HG03135 (cell line): Measurements from ENCODE around the gene MGME1.
"Not testable (repeated sequence)": the region's sequence is repeated elsewhere in the genome, so short reads cannot be mapped to it uniquely, and the experiment has no call there.

ENCODE experiments used
- ATAC-seq: cut with Tn5 transposase; IDR thresholded peaks from one replicate; pipeline ENCODE4 v1.9.1; 2021; ENCODE audit warnings: mild to moderate bottlenecking, moderate library complexity; ENCODE audit not compliant: unreplicated experiment

The MGME1 gene

DNA sequence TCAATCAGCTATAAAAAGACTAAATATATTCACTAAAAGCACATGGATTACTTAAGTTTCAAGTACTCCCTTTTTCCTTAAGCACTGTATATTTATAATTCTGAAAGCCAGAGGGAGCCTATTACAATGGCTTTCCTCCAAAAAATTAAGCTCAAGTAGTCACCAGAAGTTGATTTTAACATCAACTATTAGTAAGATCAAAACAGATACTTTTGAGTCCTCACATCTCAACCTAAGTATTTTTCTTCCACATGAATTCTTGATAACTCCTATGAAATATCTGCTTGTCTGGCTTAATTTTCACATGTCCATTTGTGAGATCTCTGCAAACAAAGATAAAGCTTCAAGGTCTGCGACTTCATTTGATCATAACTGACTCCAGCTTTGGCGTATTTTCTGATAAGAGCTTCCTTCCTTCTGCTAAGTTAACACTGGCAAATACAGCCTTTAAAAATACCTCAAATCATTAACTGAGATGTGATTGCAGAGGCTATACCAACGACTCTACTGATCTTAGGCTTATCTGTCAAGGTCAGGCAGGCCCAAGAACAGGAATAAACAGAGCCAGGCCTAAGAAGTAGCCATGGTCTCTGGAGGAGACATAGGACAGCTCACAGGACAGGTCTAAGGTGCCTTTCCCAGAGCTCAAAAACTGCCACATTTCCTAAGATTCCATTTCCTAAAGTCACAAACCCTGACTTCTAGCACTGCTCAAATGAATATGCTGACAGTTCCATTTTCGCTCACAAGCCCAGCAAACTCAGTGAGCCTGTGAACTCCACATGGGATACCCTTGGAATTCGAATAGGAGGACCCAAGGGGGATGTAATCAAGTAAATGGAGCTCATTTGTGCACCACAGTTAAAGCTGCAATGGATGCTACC, 10.2 kb upstream of the MGME1 start:
- ATAC-seq, result no peak

DNA sequence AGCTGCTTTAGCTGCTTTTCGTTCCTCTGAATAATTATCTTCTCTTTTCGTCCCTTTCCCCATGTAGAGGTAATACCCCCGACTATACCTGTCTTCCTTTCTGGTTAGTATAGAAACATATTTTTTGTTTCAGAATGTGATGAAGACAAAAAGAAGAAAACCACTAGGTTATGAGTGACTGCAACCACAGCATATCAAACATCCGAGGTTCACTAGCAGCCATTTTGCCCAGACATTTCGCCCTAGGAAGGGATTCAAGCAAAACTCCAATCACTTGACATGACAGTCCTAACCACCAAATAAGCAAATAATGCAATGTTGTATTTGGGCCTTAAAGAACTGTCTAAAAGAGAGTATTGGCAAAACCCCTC, 9.6 kb upstream of the MGME1 start:
- no peak for ATAC-seq

DNA sequence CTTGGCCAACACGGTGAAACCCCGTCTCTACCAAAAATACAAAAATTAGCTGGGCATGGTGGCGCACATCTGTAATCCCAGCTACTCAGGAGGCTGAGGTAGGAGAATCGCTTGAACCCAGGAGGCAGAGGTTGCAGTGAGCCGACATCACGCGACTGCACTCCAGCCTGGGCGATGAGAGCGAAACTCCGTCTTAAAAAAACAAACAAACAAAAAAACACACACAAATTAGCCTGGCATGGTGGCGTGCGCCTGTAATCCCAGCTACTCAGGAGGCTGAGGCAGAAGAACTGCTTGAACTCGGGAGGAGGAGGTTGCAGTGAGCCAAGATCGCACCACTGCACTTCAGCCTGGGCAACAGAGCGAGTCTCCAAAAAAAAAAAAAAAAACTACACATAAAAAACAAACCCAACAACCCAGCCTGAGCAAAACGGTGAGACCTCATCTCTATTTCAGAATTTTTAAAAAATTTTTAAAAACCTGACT, 8.4 kb upstream of the MGME1 start:
- ATAC-seq, result not testable (repeated sequence)

DNA sequence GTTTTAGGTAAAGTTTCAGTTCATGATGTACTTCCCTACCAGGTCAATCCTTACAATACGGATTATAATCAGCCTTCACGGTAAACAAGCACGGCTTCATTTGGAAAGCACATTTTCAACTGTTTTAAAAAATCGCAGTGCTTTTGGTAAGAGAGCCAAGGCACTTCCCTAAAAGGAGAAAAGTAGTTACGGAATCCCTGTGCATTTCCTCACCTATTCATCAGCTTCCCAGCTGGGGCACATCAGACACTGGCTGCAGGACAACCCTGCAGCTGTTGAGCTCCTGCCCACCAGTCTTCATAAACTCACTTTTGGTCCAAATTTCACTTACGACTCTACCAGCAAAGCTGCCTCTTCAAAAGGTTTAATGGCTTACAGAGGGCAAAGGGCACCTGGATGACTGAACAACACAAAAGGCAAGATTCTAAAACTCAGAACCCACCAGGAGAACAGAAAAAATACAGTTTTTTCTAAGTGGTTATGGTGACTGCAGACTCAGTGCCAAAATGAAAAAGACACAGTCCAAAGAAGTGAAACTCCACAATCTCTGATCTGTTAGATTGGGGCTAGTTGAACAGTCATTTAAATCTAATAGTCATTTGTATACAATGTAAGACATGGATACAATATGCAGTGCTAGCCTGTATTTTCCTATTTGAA, 7.8 kb upstream of the MGME1 start:
- ATAC-seq, result no peak

DNA sequence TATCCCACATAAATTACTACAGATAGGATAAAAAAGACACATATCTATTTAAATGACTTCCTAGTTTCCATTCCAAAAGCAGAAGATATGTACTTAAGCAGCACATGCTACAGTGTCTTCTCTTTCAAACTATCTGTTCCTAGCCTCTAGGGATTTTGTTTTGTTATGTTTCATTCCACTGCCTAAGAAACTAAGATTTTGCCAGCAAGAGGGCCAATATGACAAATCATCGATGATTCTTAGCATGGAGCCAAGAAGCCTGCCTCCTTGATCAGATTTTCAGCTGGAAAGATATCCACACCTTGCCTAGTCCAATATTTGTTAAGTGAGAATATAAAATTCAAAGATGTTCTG, 7.3 kb upstream of the MGME1 start:
- ATAC-seq, result no peak

DNA sequence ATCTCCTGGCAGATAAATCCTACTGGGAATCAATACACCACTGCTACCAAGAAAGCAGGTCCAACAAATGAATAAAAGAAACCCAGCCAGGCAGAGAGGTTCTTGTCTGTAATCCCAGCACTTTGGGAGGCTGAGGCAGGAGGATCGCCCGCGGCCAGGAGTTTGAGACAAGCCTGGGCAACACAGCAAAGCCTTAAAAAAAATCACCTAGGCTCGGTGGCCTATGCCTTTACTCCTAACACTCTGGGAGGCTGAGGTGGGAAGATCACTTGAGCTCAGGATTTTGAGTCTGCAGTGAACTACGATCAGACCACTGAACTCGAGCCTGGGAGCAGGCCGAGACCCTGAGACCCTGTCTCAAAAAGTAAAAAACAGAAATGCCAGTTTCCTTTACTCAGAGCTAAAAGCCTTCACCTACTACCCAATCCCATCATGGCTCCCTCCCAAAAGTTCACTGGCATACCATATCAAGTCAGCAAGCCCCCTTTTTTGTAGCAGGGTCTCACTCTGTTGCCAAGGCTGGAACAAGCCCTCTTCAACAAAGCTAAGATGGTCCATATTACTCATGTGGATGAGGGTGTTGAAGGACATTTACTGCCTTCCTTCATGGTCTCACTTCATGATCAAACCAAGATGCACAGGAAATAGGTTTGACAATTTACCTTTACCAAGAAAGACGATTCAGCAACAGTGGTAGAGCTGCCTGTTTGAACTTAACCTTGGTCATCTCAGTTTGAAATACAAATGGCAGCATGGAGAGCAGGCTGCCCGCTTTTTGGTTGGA, 5.5 kb upstream of the MGME1 start:
- ATAC-seq, result no peak

DNA sequence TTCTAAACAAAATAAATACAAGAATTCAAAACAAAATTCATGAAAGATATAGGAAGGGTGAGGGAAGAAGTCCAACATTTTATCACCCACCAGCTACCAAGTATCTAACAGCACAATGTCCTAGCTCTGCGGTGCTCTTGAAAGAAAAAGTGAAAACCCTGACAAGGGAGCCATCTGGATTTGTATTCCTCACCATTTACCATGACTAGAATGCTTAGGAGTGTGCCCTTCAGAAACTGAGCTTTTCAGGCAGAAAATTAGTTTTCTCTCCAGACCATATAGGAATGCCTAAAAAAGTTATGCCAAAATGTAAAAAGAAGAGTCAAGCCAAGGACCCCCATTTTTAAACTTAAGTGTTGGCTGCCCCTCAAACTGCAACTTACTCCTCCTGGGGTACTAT, 4.7 kb upstream of the MGME1 start:
- no peak for ATAC-seq

DNA sequence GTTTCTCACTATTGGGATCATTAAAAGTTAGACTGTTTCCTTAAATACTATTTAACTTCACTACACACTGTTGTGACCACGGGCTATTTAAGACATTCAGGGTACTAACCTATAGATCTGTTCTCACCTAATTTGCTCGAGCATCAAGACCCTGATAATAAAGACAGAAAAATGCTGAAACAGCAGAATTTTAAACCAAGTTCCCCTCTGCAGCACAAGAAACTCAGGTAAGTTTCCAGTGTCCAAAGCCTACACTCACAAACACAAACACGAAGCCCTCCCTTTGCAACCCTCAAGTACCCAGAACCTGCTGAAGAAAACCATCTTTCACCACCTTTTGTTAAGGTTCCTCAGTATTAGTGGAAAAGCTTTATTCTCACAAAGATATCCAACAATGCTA, 4.2 kb upstream of the MGME1 start:
- no peak for ATAC-seq

DNA sequence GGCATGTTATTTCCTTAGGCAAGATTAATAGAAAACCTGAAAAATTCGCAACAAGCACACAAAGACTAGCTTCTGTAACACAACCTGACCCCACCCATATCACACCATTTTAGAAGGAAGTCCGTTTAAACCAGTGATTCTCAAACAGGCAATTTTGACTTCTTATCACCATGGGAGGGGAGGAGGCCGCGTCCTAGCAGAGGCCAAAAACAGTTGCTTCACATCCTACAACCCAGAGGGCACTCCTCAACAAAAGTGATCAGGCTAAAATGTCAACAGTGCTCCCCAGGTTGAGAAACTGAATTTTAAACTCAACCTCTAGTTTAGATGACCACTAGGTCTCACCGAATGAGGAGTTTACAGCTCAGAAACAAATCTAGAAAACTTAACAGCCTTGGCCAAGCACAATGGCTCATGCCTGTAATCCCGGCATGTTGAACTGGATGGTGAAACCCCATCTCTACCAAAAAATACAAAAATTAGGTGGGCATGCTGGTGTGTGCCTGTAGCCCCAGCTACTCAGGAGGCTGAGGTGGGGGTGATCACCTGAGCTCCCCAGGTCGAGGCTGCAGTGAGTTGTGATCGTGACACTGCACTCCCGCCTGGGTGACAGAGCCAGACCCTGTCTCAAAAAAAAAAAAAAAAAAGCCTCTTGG, 3.6 kb upstream of the MGME1 start:
- no peak for ATAC-seq

DNA sequence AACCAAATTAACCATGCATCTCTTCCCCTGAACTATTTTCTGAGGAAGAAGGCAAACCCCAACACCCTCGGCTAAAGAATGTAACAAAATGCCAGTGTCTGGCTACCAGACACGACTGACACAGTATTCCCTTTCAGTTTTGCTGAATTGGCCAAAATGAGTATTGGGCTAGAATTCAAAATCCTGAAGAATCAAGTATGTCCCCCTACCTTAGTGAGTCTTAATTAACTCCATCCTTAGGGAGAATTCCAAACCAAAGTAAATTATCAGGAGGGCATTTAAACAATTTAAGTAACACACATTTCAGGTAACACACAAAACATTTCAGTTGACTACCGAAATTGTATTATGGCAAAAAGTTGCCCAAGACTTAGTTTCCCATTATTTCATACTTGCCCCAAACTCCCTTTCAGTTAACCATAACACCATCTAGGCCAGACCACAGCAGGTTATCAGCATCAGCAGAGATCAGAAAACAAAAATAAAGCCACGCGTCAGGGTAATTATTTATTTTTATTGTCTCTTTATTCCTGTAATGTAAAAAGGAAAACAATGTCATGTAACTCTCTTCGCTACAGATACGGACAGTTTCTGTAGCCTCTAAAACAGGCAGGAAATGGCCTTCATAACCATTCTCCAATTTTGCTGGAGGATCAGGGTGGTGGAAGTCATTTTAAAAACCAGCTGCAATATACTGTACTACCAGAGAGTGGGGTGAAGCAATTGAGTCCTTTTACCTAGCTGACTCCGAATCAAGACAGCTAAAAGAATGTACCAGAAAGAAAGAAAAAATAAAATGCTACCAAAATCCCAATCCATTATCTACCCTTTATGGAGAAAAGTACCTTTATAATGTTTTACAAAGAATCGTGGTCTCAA, 2.1 kb upstream of the MGME1 start:
- no peak for ATAC-seq

DNA sequence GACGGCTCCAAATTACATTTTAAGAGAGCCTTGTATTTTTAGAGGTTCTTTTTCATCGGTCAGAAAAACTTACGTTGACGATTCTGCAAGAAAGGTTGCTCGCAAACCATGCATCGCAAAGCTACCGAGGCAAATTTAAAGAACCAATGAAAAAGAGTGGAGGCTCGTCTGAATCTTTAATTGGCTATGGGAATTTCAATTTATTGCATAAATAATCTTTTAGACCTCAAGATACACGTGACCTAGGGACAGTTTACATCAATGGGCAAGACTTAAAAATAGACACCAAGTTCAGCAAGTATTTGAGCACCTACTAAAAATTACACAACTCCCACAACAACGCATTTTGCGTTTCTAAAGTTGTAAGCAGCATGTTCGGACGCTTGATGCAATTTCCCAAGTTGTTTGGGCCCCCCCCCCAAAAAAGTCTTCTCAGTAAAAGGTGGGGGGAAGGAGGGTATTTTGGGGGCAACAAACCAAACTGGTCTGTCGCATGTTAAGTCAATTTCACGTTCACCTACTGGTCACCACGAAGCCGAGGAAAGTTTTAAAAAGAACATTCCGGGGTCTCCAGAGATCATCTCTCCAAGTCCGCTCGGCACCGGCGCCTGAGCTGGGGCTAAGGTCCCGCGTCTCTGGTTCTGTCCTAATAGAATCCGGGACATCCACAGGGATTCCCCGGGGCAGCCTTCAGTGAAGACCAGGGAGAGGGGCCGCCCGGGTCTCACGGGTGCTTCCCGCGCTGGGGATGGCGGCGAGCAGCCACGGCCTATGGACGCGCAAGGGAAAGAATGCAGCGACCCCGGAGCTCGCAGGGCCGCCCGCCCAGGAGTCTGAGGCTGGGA, 1.1 kb upstream of the MGME1 start:
- peak; percentile 2 for ATAC-seq

DNA sequence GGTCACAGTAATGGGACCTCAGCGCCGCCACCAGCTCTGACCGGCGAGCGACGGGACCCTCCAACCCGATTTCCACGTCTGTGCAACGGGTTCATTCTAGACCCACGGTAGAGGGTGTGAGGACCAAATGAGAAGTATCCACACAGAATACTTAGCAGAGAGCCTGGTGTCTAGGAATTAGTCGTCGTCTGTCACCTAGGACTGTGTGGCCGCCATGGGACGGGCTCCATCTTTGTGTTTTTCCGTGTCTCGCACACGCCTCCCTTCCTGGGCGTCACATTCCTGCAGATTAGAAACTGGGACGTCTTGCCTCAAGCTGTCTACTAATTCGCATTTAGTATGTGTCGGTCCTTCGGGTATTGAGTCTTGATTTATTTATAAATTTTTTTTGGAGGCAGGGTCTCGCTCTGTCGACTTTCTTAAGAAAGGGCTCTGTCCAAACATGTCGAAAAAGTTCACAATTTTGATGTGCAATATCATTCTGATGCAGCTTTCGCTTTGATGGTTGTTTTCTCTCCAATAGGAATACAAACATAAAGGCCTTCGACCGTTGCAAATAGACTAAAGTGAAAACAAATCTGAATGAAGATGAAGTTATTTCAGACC, 563 bp downstream of the MGME1 start:
- ATAC-seq, result peak; percentile 4

DNA sequence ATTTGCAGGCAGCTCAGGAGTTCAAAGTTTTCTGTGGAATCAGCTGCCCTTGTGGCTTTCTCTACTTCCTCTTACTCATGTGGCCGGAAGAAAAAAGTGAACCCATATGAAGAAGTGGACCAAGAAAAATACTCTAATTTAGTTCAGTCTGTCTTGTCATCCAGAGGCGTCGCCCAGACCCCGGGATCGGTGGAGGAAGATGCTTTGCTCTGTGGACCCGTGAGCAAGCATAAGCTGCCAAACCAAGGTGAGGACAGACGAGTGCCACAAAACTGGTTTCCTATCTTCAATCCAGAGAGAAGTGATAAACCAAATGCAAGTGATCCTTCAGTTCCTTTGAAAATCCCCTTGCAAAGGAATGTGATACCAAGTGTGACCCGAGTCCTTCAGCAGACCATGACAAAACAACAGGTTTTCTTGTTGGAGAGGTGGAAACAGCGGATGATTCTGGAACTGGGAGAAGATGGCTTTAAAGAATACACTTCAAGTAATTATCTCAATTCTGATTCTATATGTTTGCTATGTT, 1.1 kb downstream of the MGME1 start:
- no peak for ATAC-seq

DNA sequence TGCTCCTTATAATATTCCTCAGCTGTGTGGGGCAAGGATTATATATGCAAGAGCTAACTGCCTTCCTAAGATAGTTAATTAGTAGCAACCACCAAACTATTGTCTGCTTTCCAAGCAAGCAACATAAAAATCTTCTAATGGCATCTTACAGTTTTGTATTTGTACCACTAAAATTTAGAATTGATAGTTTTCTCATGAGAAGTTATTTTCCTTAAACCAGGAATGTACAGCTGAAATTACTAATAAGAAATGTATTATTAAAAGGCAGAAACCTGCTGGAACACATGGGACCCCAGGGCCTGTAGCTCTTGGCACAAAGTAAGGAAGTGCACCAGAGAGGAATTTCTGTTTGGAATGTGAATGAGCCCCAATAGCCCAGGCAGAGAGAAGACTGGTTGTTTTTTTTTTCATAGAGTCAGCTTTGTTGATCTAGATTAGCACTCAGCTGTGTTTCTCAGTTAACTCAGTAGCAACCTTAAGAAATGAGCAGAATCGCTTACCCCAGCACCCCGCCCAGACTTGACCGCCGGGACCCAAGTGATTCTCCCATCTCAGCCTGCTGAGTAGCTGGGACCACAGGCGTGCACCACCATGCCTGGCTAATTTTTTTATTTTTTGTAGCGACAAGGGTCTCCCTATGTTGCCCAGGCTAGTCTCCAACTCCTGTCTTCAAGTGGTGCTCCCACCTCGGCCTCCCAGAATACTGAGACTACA, 2.6 kb downstream of the MGME1 start:
- no peak for ATAC-seq

DNA sequence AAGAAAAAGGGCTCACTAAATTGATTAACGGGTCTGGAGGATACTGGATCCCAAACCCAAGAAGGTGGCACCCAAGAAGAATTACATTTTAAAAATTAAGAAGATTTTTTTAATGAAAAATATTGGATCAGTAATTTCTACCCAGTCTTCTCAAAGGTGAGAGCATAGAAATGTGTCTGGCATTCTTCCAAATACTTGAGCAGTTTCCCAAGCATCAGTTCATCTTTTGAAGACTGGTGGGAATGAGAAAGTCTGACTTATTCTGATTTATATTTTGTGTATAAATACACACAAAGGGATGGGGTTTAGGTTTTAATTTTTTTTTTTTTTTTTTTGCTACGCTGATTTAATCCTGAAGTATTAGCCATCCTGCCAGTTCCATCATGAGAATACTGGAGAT, 3.3 kb downstream of the MGME1 start:
- no peak for ATAC-seq

DNA sequence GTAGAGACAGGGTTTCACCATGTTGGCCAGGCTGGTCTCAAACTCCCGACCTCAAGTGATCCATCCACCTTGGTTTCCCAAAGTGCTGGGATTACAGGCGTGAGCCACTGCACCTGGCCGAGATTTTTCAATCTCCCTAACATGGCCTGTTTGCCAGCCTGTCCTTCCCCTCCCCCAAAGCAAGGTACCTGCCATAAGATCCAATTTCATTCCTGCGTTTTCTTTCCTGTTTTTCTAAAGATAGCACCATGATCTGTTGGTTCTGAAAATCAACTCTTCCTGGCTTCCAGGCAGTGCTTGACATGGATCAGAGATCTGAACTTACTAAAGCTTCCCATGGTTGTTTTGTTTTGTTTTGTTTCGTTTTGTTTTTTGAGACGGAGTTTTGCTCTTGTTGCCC, 7.5 kb downstream of the MGME1 start:
- no peak for ATAC-seq

DNA sequence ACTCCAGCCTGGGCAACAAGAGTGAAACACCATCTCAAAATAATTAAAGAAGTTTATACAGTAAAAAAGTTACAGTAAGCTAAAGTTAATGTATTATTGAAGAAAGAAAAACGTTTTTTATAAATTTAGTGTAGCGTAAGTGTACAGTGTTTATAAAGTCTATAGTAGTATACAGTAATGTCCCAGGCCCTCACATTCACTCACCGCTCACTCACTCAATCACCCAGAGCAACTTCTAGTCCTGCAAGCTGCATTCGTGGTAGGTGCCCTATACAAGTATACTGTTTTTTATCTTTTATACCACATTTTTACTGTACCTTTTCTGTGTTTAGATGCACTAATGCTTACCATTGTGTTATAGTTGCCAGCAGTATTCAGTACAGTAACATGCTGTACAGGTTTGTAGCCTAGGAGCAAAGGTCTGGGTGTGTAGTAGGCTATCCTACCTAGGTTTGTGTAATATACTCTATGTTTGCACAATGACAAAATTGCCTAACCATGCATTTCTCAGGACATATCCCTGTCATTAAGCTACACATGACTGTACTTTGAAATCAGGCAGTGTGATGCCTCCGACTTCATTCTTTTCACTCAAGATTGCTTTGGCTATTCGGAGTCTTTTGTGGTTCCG, 16.7 kb downstream of the MGME1 start:
- no peak for ATAC-seq

DNA sequence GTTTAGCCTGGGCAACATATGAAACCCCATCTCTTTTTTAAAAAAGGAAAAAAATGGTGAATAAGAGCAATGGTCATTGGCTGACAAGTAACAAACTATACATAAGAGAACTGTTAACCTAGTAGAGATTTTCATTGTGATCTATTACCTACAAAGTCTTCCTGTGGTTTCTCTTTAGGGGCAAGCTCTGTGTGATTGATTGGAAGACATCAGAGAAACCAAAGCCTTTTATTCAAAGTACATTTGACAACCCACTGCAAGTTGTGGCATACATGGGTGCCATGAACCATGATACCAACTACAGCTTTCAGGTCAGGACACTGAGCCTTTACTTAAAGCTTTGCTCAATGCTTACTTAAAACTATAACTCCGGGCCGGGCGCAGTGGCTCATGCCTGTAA, 19.2 kb downstream of the MGME1 start:
- ATAC-seq, result no peak
